Measurements from ENCODE around the gene RBM20. TPM values are rescaled to one million over a fixed set of nuclear protein-coding genes. Genes with fewer than 3 reads are reported as not detected.

The RBM20 gene
- total RNA-seq, 1 donor: 0.09 TPM

DNA sequence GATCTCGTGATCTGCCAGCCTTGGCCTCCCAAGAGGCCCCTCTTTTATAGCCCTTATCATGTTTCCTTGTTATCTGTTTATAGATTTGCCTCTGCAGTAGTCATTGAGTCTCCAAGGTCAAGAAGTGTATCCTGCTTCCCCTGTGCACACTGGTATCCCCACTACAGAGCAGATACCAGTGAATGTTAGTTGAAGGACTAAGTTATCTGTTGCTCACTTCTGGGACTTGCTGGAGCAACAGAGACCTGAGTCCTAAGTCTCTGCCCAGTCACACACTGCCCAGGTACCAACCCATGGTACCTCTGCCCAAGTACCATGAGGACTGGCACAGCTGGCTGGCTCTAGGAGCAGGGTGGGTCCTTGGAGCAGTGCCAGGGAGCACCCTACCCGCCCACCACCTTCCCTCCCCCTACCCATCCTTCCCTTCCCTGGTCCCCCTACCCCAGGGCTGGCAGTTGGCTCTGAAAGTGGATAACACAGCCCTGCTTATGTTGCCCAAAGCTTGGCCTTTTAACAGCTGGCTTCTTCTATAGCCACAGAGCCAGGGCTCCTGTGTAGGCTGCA lies 201.1 kb downstream of the RBM20 start:
- no peak overlapping the region for H3K4me3 ChIP-seq (ENCODE audit: low read depth, low read length)
- TF ChIP-seq, protein P1, sequence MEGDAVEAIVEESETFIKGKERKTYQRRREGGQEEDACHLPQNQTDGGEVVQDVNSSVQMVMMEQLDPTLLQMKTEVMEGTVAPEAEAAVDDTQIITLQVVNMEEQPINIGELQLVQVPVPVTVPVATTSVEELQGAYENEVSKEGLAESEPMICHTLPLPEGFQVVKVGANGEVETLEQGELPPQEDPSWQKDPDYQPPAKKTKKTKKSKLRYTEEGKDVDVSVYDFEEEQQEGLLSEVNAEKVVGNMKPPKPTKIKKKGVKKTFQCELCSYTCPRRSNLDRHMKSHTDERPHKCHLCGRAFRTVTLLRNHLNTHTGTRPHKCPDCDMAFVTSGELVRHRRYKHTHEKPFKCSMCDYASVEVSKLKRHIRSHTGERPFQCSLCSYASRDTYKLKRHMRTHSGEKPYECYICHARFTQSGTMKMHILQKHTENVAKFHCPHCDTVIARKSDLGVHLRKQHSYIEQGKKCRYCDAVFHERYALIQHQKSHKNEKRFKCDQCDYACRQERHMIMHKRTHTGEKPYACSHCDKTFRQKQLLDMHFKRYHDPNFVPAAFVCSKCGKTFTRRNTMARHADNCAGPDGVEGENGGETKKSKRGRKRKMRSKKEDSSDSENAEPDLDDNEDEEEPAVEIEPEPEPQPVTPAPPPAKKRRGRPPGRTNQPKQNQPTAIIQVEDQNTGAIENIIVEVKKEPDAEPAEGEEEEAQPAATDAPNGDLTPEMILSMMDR (IDR thresholded peaks at IDR 0.05; ENCODE audit: insufficient read depth, low read length): no peak
- no peak for DNase-seq (ENCODE audit: low read depth)

DNA sequence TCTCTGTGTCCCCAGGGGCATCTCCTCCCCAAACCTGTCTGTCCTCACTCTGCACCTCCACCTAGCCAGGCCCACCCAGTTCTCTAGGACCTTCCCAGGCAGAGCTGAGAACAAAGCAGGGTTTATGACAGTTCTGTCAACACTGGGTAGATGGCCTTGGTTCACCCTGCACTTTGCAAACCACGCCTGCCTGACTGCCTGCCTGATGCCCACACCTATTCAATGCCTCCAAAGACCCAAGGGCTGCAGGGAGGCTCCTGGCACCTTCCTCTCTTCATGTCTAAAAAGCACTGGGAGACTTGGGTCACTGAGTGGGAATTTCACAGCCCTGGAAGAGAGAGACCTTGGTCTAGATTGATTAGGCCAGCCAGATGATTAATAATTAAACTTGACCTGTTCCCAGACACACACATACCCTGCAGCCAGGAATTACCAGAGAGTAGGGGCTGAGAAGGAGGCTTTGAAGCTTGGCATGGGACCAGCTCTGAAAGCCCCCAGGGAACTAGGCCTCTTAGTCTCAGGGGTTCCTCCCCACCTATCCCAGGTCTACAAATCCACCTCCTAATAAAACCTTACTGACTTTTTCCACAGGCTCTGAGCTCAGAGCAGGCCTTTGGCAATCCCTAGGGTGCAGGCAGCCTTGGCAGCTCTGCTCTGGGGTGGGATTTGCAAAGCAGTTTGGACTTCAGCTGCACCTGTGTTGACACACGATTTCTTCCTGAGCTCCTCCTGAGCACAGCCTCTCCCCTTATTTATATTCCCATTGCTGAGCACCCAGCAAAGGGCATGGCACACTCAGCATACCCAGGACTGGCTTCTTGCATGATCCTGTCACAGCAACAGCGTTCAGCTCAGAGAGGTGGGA lies 201.9 kb downstream of the RBM20 start:
- TF ChIP-seq, protein P1 (IDR thresholded peaks at IDR 0.05; ENCODE audit: insufficient read depth, low read length): no peak

DNA sequence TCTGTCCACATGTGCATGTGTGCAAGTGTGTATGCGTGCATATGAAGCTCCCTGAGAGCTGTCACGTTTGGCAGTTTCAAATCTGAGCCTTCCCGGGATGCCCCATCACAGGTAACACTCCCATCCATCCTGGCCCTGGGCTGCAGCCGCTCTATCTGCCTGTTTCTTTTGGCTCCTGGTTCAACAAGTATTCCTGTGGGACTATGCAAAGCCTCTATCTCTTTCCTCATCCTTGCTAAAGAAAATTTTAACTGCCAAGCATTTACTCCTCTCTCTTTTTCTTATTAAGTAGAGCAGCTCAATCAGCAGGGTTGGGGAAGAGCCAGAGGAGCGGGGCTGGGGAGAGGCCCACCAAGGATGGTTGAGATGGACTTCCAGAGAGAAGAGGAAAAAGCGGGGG lies 203.2 kb downstream of the RBM20 start:
- TF ChIP-seq, protein P1 (IDR thresholded peaks at IDR 0.05; ENCODE audit: insufficient read depth, low read length): no peak
- H3K4me3 ChIP-seq (ENCODE audit: low read depth, low read length): no peak overlapping the region
- no peak for DNase-seq (ENCODE audit: low read depth)

More for the DNA sequence above, 201.9 kb downstream of the RBM20 start:
- no peak overlapping the region for H3K4me3 ChIP-seq (ENCODE audit: low read depth, low read length)
- no peak for DNase-seq (ENCODE audit: low read depth)

DNA sequence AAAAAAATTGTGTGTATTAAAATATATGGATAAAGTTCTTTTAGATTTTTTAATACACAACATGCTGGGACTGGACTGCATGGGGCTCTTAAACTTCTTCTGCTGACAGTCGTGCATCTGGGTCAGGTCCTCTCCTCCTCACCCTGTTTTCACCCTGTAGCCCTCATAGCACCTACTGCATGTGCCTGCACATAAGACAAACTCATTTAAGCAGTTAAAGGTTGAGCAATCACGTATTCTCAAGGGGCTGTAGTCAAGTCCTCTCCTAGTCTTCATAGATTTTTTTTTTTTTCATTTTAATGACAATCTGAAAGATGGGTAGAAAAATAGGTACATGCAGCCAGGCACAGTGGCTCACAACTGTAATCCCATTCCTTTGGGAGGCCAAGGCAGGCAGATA lies 204.0 kb downstream of the RBM20 start:
- DNase-seq (ENCODE audit: low read depth): no peak
- H3K4me3 ChIP-seq (ENCODE audit: low read depth, low read length): no peak overlapping the region
- TF ChIP-seq, protein P1 (IDR thresholded peaks at IDR 0.05; ENCODE audit: insufficient read depth, low read length): no peak

DNA sequence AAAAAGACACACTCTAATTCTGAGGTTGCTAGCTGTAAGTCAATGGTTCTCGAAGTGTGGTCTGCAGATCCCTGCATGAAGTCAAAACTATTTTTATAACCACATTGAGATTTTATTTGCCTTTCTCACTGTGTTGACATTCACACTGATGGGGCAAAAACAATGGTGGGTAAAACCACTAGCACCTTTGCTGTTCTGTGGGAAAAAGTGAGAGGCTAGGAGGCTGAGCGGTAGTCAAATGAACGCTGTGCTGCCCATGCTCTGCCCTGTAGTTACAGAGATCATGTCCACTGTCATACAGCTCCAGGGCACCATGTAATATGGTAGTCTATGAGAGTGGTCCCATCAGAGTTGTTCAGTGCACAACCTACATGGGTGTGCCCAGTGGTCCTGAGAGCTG lies 206.0 kb downstream of the RBM20 start:
- DNase-seq (ENCODE audit: low read depth): no peak
- TF ChIP-seq, protein P1 (IDR thresholded peaks at IDR 0.05; ENCODE audit: insufficient read depth, low read length): no peak
- no peak overlapping the region for H3K4me3 ChIP-seq (ENCODE audit: low read depth, low read length)

DNA sequence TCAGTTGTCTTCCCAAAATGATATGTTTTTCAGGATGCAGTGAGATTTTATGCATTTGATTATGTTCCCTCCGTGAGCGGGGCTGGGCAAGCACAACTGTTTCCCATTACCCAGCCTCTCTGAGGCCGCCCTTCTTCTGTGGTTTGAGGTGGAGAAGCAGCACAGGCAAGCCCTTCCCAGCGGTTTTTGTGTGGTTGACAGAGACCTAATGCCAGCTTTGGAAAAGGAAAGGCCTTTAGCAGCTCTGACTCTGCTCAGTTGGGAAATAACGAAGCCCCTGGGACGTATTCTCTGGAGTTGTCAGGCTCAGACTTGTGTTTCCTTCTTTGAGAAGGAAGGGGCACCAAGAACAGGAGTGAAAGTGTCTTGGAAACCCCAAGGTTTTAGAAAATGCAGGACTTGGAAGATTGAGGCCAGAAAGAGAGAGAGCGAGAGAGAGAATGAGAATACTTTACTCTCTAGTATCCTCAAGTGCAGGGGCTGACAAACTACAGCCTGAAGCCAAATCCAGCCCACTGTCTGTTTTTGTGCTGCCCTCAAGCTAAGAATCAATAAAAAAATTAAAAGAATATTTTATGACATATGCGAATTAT lies 207.0 kb downstream of the RBM20 start:
- no peak overlapping the region for H3K4me3 ChIP-seq (ENCODE audit: low read depth, low read length)
- DNase-seq (ENCODE audit: low read depth): peak; percentile 21
- TF ChIP-seq, protein P1 (IDR thresholded peaks at IDR 0.05; ENCODE audit: insufficient read depth, low read length): no peak
